GM19452 (cell line): Measurements from ENCODE around the gene OPA1.
A peak's percentile ranks its signal among the peaks of the same experiment; 100 is the strongest.

Experiments used
- ATAC-seq: cut with Tn5 transposase; IDR thresholded peaks from one replicate; pipeline ENCODE4 v1.9.1; 2021; ENCODE audit not compliant: unreplicated experiment

The OPA1 gene, protein sequence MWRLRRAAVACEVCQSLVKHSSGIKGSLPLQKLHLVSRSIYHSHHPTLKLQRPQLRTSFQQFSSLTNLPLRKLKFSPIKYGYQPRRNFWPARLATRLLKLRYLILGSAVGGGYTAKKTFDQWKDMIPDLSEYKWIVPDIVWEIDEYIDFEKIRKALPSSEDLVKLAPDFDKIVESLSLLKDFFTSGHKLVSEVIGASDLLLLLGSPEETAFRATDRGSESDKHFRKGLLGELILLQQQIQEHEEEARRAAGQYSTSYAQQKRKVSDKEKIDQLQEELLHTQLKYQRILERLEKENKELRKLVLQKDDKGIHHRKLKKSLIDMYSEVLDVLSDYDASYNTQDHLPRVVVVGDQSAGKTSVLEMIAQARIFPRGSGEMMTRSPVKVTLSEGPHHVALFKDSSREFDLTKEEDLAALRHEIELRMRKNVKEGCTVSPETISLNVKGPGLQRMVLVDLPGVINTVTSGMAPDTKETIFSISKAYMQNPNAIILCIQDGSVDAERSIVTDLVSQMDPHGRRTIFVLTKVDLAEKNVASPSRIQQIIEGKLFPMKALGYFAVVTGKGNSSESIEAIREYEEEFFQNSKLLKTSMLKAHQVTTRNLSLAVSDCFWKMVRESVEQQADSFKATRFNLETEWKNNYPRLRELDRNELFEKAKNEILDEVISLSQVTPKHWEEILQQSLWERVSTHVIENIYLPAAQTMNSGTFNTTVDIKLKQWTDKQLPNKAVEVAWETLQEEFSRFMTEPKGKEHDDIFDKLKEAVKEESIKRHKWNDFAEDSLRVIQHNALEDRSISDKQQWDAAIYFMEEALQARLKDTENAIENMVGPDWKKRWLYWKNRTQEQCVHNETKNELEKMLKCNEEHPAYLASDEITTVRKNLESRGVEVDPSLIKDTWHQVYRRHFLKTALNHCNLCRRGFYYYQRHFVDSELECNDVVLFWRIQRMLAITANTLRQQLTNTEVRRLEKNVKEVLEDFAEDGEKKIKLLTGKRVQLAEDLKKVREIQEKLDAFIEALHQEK

DNA sequence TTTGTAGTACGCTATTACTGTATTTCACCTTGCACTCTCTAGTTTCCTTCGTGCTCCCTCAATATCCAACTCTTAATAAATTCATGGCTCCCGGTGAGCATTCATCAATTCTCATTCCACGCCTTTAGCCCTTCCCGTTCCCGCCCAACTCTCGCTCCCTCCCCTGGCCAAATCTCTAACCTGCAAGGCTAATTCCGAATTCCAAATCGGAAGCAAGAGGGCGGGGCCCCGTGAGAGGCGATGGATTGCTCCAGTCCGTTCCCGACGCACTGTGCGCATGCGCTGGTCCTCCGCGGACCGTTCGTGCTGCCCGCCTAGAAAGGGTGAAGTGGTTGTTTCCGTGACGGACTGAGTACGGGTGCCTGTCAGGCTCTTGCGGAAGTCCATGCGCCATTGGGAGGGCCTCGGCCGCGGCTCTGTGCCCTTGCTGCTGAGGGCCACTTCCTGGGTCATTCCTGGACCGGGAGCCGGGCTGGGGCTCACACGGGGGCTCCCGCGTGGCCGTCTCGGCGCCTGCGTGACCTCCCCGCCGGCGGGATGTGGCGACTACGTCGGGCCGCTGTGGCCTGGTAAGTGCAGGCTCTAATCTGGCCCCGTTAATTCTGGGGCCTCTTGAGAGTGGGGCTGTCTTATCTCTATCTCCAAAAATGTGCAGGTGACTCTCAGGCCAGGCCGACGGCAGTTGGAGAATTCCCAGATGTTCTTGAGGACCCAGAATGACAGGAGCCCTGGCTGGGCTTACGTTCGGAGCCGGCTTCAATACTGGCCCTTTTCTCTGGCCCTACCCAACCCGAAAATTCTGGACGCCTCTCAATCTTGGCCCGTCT, at the start of gene OPA1:
Gene OPA1 (plus strand): TSS at position 368 of the 827 bp plus-strand sequence. CDS start 170 bp downstream, at position 538.
- ATAC-seq, result peak; percentile 95

DNA sequence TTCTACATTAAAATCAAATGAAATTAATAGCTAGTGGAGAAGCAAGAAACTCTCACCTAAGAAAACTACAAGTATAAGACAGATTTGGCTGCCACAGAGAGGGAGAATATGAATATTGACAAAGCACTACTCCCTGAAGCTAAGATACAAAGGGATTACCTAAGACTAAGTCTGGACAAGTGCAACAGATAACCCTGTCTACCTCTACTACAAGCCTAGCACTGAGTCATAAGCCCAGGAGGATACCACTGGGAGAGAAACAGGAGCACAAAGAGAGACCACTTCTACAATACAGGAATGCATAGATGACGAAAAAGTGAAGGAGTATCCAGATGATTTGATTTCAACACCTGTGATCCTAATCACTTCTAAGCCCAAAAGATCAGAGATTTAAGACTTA, 48.7 kb upstream of the OPA1 start:
- no peak for ATAC-seq

DNA sequence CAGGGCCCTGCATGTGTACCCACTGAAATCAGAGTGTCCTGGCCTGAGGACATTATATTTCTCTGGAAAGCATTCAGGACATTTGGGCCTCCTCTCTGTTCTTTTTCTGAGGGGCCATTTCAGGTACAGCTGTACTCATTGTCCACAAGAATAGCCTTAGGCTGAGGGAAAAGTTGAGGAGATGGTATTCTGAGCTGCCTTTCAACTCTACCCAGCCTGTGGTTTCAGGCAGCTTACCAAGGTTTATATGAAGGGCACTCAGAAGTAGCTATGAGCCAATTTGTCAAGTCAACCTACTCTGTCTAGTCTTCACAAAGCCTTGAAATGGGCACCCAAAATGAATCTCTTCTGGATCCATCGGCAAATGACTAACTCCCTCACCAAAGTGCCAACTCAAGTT, 47.7 kb upstream of the OPA1 start:
- ATAC-seq, result no peak

DNA sequence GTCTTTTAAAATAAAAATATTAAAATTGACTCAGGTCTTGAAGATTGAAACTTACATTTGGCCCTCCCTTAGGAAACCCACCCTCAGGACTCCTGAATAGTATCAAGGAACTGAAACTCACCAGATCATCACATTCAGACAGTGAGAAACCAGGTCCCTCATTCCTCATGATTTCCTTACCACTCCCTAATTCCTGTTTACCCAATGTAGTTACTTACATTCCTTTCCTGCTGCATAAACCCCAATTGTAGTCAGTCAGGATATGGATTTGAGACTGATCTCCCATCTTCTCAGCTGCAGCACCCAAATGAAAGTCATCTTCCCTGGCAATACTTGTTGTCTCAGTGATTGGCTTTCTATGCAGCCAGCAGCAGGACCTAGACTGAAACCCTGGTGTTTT, 46.9 kb upstream of the OPA1 start:
- ATAC-seq, result no peak

DNA sequence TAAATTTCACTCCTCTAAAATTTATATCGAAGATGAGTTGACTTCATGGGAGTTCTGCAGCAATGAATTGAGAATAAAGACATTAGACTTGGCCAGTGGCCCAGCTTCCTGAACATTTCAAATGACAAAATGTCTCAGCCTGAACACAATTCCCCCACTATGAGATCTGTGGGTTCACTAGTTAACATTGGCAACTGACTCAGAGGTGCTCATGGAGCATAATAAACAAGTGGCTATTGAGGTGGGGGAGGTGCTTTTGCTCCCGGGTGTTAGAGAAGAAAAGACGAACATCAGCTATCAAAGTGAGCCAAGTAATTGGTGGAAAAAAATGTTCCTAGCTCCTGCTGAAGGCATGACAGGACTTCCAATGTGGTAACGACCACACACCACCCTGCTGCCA, 44.6 kb upstream of the OPA1 start:
- ATAC-seq, result no peak

DNA sequence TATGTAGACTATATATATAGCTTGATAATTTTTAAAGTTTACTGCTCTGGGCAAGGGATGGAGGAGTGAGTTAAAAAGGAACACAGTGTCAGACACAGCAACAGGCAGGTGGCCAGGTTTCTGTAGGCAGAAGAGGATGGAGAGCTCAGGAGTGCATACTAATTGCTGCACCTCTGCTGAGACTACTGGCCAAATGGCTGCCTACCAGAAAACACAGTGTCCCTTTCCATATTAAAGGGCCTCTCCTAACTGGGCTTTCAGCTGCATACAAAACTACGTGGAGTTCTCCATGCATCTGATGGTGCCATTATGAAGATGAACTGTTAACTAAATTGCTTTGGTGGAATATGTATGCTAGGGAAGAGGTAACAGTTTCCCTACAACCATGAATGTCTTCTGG, 40.1 kb upstream of the OPA1 start:
- no peak for ATAC-seq

DNA sequence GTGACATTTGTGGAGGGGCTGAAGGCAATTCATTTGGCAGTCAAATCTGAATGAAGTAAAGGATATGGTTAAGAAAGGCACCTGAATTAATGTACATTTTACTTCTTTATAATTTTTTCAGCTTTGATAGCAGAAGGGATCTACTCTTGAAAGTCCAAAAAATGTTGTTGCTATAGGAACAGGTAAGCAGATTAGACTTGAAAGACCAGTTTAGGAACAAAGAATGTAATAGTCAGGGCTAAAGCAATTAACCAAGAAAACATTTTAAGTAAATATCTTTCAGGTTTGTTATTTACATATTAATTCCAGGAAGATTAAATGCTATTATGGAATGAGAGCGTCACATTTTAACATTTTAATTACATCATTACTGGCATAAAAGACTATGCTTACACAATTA, 39.4 kb upstream of the OPA1 start:
- no peak for ATAC-seq

DNA sequence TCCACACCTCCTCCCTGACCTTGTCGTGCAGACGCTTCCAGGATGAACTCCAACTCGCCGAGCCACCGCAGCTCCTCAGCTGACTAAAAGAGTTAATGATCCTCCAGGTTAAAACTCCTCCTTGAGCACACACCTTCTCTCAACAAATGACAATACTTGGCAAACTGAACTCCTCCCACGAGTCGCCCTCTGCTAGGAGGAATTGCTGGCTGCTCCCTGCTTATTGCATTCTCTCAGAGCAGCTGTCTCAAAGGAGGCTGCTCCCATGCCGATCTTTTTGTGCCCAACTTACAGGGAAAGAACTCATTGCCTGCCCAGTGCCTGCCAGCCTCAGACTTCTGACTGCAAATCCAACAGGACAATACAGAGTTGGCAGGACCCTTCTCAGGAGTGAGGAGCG, 38.2 kb upstream of the OPA1 start, which contains the start of gene ATP13A4:
Gene ATP13A4 (minus strand): TSS at position 85 of the 400 bp plus-strand sequence. CDS start 96 bp downstream, outside the sequence.
- no peak for ATAC-seq

DNA sequence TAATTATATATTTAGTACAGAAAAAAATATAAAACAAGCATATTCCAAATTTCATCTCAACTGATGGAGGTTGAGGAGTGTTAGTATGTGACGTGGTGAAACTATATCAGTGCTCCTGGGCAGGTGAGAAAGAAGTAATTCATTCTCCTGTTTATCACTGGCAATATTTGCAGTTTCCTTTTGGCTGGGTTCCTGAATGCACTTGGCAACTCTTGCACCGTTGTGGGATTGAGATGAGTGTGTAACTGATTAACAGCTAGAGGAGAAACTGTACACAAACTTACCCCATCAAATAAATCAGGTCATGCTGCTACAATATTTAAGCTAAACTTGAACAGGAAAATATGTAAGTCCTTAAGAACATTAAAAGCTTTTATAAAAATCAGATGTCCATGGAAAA, 36.2 kb upstream of the OPA1 start:
- ATAC-seq, result no peak

DNA sequence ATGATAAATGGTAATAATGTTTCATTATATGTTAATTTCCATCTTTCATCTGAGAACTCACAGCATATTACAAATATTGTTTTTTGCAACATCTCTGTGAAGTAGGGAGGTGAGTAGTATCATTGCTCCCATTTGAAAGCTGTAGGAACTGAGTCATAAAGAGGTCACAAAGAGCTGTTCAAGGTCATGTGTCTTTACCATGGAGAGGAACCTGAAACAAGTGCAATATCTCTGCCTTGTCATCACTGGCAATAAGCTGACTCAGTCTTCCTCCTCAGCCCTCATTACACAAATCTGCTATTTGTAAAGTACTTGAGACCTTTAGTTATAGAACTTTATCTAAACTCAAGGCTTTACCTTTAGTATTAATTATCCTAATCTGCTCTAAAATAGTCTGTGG, 33.9 kb upstream of the OPA1 start:
- no peak for ATAC-seq

DNA sequence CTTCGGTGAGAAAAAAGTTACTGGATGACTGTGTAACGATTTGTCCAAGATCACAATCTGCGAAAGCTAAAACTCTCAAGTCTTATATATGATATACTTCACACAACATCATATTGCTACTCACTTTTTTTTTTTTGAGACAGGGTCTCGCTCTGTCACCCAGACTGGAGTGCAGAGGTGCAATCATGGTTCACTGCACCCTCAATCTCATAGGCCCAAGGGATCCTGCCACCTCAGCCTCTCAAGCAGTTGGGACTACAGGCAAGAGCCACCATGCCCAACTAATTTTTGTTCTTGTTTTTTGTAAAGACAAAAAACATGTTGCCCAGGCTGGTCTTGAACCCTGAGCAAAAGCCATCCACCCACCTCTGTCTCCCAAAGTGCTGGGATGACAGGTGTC, 32.9 kb upstream of the OPA1 start:
- ATAC-seq, result no peak

DNA sequence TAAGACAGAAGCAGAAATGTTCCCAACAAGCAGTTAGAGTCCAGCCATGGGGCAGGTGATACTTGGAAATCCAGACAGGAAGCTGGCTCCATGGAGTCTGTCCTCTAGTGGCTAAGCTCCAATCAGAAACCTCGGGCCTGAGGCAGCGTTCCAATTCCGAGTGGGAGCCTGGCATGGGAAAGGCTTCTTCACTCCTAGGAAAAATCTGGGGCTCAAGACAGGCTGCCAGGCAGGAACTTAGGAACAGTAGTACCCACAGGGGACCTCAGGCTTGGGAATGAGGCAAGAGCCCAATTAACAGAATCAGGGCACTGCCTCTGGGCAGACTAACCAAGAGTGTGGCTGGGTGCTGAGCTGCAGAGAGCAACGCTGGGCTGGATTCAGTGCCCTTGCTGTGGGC, 32.1 kb upstream of the OPA1 start:
- no peak for ATAC-seq

DNA sequence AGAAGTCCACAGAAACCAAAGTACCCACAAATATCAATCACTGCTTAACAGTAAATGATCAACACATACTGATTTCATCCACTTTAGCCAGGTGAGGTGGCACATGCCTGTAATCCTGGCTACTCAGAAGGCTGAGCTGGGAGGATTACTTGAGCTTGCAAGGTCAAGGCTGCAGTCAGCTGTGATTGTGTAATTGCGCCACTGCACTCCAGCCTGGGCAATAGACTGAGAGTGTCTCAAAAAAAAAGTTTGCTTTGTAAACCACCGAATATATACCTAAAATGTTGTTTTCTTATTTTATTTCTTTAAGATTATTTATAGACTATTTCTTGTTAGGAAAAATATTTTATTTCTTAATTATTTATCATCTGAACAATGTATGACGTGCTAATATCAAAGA, 29.6 kb upstream of the OPA1 start:
- no peak for ATAC-seq

DNA sequence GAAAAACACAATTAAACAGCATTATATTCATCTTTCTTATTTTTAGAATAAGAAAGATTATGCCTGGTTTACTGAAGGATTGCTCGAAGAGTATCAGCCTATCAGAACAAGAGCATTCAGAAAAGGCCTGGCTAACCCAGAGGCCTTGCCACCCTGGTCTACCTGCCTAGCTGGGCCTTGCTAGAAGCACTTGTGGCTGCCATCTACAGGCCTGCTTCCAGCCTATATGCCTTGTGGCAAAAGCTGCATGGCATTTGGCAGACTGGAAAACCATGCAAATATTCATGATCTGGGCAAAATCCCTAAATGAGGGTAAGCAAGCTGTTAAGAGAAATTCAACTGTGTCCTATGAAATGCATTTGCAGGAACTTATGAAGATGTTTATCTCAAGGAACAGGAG, 29.0 kb upstream of the OPA1 start:
- ATAC-seq, result no peak

DNA sequence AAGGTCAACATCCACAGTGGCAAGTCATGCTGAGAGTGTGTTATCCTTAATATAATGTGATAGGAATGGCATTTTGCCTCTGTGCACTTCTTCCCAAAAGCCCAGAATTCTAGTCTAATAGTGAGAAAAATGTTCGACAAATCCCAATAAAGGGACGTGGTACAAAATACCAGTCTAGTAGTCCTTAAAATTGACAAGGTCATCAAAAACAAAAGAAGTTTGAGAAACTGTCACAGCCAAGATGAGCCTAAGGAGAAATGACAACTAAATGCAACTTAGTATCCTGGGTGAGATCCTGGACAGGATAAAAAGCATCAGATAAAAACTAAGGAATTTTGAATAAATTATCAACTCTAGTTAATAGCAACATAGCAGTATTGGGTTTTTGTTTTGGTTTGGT, 23.9 kb upstream of the OPA1 start:
- ATAC-seq, result no peak

DNA sequence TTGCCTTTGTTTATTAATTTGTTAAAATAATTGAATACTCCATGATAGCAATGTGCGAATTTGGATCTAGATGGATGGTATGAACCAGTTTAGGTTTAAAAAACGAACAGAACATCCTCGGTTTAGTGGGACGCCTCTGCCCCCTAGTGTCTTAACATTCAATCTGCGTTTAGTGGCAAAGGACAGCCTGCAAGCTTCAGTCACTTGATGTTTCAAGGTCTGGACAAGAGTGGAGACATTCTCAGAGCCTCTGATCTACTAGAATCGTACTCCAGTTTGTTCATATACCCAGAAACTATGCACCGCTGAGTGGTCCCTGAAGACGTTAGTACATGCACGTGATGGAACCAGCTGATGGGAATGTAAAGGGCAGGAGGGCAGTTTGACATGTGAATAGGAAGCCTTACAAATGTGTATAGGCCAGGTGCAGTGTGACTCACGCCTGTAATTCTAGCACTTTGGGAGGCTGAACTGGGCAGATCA, 20.5 kb upstream of the OPA1 start:
- peak; percentile 66 for ATAC-seq

DNA sequence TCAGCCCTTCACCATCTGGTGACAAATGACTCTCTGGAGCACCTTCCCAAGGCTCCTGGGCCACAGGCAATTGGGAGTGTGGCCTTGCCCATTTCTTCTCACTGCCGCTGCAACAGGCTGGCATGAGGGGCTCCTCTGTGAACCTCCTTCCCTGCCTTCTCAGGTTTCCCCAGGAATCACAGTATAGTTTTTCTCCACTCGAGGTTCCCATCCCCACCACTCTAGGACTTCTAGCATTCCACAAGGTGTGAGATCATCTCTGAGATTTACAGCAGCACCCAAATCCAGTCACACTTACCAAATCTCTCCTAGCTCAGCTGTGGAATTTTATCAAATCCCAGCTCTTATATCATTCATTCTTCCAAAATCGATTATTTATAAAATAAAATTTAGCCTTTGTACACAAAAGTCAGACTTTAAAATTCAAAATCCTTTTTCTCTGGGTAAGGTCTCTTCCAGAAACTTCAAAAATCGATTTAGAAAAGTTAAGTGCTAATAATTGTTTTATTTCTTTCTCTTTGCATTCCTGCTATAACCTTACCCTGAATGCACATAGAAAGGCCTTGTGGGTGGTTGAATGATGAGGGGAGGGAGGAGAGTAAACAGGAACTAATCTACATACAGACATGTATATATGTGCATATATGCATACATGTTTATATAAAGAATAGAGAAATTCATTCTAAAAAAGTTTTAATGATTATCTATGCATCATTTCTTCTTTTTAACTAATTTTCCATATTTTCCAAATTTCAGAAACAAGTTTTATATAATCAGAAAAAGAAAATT, 19.4 kb upstream of the OPA1 start:
- ATAC-seq, result no peak

DNA sequence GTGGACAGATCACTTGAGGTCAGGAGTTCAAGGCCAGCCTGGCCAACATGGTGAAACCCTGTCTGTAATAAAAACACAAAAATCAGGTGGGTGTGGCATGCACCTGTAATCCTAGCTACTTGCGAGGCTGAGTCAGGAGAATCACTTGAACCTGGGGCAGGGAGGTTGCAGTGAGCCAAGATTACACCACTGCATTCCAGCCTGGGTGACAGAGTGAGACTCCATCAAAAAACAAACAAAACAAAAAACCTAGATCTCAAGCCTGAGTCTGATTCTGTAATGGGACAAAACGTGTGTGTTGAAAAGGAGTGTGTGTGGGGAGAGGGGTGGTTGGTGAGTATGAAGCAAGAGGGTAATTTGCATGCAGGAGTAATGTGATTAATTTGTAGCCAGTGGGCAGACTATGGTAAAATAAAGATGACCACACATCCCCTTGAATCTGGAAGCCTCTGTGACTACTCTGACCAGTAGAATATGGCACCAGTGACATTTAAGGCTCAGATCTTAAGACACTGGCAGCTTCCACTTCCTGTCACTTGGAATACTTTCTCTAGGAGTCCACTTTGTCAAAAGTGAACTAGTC, 18.4 kb upstream of the OPA1 start:
- ATAC-seq, result no peak

DNA sequence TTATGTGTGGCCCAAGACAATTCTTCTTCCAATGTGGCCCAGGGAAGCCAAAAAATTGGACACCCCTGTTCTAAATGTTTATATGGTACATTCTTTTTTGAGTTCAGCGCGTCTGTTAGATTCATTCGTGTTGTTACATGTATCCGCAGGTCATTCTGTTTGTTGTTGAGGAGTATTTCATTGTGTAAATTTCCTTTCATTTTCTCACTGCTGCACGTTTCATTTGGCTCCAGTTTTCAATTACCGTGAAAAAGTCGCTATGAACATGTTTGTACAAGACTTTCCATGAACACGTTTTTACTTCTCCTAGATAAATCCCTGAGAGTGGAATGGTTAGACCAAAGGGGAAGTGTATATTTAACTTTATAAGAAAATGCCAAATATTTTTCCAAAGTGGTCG, 7.5 kb upstream of the OPA1 start:
- ATAC-seq, result no peak

DNA sequence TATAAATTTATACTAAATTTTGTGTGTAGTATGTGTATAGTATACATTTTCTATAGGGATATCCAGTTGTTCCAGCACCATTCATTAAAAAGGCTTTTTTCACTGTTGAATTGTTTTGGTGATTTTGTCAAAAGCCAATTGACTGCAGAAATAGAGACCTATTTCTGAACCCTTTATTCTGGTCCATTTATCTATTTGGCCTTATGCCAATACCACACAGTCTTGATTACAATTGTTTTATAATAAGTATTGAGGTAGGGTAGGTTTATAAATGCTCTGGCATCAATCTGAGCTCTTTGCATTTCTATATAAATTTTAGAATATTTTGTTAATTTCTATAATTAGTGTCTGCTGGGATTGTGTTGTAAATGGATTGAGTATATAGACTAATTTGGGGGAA, 6.5 kb upstream of the OPA1 start:
- ATAC-seq, result no peak
